Inferior parietal cortex (tissue), 1 donor: ENCODE results near the gene PIK3R2.

Experiments
- DNase-seq: peaks from one replicate; pipeline ENCODE4 v3.0.0-alpha.2; 2016; ENCODE audit errors: extremely low spot score

PIK3R2 gene

DNA sequence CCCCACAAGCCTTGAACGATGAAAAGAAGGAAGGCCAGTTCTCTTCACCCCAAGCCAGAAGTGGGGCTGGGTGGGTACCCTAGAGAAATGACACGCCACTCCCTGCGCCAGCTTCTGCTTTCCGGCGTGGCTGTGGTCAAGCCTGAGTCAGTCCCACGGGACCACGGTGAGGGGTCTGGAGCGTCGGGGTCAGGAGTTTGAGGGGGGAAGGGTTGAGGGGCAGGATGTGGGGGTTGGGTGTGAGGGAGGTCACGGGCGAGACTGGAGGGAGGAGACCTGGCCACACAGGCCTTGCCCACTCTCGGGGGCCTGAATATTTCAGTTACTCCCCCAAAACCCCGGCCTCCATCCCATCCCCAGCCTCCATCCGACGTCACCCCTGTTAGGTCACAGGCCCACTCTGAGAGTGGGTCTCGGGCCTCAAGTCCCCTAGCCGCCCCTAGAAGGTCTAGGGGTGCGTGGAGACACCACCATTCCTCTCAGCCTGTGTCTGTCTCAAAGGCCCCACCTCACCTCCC lies 20.1 kb downstream of the PIK3R2 start:
- no peak for DNase-seq

DNA sequence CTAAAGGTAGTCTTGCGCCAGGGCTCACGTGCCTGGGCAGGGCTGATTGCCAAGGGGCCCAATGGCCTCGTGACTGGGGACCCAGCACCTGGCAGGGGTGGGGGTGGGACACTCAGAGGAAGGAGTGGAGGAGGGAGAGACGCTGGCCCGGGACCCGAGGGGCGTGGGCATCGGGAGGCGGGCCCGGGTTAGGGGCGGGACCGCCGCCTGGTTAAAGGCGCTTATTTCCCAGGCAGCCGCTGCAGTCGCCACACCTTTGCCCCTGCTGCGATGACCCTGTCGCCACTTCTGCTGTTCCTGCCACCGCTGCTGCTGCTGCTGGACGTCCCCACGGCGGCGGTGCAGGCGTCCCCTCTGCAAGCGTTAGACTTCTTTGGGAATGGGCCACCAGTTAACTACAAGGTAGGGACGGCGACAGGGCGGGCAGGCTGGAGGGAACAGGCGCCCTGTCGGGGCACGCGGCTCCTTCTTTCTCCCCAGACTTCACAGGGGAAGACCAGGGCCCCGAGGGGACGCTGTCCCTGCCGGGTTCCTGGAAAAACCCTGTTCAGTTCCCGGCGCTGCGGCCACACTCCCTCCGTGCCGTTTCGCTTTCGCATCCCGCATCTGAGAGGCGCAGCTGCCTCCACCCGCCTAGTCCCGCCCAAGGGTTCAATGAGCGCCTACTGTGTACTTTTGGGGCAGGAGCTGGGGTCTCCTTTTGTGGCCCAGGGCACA lies 20.8 kb downstream of the PIK3R2 start, which contains the start of gene IFI30:
TSS of gene IFI30 (plus strand) at position 242 of the 717 bp plus-strand sequence. CDS start at position 271, 29 bp downstream.
- no peak for DNase-seq

DNA sequence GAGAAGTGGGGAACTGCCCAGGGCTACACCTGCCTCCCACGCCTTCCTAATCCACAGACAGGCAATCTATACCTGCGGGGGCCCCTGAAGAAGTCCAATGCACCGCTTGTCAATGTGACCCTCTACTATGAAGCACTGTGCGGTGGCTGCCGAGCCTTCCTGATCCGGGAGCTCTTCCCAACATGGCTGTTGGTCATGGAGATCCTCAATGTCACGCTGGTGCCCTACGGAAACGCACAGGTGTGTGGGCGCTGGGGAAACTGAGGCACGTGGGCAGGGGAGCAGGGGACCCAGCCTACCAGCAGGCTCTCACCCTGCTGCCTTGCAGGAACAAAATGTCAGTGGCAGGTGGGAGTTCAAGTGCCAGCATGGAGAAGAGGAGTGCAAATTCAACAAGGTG lies 22.0 kb downstream of the PIK3R2 start:
- DNase-seq: no peak

DNA sequence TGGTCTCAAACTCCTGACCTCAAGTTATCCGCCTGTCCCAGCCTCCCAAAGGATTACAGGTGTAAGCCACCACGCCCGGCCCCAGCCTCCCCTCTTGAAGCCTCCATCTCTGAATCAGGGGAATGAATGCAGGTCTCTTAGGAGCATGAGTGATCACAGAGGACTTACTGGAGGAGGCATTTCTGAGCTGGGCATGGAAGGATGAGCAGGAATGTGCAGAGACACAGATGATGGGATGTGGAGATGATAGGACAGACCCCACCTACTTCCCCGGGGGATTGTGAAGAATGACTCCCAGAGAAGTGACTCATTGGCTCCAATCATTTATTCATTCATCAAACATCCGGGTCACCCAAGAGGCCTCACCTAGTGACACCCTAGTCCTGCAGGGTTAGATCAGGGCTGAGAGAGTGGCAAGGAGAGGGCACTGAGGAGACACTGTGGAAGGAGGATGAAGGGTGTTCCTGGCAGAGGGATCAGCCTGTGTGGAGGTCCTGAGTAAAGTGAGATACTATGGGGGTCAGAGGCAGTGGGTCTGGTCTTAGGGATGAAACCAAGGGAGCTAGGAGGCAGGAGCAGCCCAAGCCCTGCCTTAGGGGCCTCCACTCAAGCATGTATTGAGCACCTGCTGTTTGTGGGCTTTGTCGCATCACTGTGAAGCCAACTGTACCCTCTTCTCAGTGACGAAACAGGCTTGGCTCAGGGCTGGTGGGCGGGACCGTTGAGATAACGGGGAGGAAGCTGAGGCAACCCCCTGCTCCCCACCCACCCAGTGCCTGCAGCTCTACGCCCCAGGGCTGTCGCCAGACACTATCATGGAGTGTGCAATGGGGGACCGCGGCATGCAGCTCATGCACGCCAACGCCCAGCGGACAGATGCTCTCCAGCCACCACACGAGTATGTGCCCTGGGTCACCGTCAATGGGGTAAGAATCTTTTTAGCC lies 23.7 kb downstream of the PIK3R2 start:
- DNase-seq: no peak

DNA sequence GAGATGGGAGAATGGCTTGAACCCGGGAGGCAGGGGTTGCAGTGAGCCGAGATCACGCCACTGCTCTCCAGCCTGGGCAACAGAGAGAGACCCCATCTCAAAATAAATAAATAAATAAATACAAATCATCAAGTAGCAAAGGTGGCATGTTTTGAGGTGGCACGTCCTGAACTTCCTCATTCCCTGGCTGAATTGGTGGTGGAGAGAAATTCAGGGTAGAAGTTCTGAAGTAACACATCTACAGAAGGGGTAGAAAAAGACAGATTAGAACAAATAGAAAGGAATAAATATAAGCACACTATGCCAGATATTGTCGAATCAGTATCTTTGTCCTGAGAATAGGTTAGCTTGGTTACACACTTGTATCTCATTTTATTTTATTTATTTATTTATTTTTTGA lies 27.0 kb downstream of the PIK3R2 start:
- no peak for DNase-seq

DNA sequence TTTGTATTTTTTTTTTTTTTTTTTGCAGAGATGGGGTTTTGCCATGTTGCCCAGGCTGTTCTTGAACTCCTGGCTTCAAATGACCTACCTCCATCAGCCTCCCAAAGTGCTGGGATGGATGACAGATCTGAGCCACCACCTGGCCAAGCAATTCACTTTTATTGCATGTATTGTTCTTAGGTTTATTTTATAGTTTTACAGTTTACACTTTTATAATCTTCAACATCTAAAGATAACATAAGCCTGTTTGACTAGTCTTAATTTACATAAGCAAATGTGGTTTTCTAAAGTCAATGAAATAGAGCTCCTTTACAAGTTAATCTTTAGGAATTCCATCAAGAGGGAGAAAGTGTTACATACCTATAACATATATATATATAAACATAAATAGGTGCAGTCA lies 30.6 kb downstream of the PIK3R2 start:
- no peak for DNase-seq

DNA sequence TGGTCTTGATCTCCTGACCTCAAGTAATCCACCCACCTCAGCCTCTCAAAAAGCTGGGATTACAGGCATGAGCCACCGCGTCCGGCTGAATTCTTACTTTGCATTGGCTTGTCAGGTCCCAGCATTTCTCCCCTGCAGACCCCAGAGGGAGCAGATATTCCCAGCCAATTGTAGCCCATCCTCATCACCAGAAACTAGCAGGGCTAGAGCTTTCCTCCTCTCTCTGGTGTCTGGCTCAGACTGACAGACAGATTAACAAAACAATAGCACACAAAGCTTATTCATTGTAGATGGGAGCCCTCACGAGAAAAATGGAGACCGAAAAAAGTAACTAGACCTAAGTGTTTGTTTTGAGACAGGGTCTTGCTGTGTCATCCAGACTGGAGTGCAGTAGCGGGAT lies 32.6 kb downstream of the PIK3R2 start:
- no peak for DNase-seq

DNA sequence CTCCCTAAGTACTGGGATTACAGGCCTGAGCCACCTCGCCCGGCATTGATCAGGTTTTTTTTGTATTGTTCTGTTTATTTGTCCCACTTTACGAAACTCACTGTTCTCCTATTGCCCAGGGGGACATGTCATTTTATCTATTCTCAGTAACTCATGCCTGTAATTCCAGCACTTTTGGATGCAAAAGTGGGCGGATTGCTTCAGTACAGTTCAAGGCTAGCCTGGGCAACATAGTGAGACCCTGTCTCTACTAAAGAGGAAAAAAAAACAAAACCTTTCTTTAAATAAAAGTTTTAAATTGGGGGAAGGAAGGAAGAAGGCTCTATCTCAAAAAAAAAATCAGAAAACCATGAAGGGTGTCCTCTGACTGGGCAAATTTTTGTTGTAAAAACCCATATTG lies 37.3 kb downstream of the PIK3R2 start:
- DNase-seq: no peak

DNA sequence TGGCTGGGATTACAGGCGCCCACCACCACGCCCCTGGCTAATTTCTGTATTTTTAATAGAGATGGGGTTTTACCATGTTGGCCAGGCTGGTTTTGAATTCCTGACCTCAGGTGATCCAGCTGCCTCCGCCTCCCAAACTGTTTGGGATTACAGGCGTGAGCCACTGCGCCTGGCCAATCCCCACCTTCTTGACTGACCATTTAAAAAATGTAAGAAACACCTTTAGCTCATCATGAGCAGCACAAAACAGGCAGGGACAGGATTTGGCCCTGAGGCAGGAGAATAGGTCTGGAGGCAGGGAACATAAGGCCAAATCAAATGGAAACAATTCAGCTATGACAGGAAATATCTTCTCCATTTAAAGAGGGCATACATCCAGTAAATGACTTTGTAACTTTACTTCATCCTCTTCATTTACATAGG lies 38.7 kb downstream of the PIK3R2 start:
- DNase-seq: no peak

DNA sequence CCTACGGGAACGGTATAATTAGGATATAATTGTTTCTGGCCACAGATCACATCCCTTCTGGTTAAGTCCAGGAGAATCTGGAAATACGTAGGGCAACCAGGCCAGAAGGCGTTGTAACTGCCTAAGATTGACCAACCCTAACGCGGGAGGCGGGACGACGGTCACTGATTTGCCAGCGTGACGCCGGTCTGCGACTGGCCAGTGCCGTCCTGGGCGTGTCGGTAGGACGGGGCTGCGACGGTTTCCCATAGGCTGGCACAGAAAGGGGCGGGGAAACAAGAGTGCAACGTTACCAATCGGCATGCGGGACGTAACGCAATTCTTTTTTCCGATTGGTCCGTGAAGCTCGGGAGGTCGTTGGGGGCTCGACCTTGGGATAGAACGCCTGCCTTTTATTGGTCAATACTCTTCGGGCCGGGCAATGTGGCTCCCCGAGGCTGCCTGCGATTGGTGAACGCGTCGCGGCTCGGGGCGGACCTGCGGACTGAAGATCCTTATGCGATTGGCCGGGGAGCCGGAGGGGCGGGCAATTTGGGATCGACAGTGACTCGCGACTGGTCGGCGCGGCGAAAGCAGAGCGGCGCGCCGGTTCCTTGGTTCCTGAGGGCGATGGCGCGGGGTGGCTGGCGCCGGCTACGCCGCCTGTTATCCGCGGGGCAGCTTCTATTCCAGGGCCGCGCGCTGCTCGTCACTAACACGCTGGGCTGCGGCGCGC lies 39.9 kb downstream of the PIK3R2 start, which contains the start of gene MPV17L2:
TSS of gene MPV17L2 (plus strand) at position 546 of the 715 bp plus-strand sequence. CDS start at position 610, 64 bp downstream.
- DNase-seq: peak; percentile 100

DNA sequence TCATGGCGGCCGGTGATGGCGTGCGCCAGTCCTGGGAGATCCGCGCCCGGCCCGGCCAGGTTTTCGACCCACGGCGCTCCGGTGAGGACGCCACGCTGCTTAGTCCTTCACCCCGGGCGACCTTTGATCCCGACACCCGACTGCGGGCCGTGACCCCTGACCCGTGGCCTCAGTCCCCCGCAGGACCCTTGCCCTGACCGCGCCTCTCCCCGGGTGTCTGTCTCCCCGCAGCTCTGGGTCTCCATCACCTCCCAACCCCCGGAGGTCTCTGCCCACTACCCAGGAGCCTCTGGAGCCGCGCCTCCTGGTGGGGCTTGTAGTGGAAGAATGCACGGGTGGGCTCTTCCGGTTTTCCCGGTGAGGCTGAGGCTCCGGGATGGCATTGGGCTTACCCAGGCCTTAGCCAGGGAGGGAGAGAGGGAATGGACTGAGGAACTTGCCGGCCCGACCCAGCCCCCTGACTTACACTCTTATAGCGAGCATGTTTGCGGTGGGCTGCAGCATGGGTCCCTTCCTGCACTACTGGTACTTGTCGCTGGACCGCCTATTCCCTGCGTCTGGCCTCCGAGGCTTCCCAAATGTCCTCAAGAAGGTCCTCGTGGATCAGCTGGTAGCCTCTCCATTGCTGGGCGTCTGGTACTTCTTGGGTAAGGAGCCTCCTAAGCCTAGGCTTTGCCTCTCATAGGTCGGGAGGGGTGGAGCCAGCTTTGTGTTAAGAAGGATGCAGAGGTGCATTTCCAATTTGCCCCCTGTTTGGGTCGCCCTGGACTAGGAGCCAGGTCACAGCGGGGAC lies 40.6 kb downstream of the PIK3R2 start:
- no peak for DNase-seq

DNA sequence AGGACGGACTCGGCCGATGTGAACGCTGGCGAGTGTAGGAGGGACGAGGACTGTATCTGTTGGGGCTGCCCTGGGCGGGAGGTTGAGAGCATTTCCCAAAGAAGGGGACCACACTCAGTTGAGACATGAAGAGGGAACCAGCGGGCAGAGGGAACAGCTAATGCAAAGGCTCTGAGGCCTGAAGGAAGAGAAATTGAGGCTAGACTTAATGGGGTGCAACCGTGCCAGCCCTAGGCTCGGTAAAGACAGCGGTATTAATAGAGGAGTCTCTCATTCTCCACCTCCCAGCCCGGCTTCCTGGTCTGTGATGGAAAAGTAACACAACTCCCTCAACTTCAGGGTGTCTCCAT lies 41.2 kb downstream of the PIK3R2 start:
- DNase-seq: no peak

DNA sequence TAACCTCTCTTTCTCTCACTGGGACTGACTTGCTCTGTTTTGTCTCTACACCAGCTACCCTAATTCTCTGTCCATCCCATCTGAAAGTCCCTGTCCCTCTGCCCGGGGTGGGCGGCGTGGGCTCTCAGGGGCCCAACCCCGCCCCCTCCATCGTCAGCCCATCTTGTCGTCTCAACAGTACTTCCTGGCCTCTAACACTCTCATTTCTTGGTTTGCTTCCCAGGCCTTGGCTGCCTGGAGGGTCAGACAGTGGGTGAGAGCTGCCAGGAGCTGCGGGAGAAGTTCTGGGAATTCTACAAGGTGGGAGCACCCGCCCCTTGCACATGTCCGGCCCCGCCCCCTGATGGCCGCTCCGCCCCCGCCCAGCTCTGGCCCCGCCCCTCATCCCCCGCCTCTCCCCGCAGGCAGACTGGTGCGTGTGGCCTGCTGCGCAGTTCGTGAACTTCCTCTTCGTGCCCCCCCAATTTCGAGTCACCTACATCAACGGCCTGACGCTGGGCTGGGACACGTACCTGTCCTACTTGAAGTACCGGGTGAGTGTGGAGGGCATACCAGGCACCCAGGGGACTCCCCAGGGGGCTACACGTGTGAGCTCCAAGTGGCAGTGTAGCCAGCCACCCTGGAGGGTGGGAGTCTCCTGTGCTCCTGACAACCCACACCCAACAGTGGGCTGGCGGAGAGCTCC lies 41.7 kb downstream of the PIK3R2 start:
- no peak for DNase-seq

DNA sequence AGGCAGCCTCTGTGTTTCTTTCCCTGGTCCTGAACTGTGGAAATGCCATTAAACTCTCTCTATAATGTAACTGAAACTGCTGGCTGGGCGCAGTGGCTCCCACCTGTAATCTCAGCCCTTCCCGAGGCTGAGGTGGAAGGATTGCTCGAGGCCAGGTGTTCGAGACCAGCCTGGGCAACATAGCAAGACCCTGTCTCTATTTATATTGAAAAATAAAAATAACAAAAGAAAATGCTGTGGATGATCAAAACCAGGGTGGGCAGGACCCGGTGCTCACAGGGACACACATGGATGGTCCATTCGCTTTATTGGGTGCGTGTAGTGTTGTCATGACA lies 43.5 kb downstream of the PIK3R2 start:
- no peak for DNase-seq

DNA sequence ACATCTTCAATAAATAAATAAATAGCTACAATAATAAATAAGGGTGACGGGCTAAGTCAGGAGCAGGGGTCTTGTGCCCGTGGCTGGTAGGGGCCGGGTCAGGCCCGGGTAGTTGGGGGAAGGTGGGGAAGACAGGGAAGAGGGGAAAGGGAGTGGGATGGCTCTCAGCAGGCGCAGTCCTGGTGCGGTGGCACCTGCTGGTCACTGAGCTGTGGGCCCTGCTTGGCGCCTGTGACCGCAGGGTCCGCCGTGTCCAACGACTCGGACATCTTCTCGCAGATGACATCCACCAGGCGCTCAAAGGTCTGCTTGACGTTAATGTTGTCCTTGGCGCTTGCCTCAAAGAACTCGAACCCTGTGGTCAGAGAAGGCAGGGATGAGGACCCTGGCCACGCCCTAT lies 44.3 kb downstream of the PIK3R2 start:
- no peak for DNase-seq

DNA sequence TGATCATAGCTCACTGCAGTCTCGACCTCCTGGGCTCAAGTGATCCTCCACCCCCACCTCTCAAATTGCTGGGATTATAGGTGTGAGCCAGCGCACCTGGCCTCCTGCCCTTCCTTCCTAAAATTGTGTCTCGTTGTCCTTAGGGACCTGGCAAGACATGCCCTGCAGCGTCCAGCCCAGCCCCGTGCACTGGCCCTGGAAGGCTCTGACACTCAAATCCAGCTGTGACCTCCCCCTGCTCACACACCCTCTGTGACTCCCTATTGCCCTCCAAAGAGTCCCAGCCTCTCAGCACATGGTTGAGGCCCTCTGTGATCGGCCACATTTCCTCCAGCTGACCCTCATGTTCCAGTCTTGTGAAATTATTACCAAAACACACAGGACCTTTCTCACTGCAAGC lies 45.0 kb downstream of the PIK3R2 start:
- no peak for DNase-seq

DNA sequence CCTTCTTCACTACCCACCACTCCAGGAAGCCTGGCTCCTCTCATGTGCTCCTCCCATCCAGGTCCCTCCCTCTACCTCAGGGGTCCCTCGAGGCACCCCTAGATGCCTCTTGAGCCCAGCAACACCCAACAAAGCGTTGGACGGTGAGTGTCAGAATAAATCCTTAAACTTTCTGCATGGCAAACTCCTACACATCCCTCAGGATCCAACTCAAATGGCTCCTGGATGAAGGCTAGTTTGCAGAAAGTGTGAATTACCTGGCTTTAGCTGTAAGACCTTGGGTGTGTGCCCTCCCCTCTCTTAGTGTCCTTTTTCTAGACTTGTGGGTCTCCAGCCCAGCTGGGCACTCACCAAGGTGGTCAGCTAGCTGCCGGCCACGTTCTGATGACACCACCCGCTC lies 45.4 kb downstream of the PIK3R2 start:
- no peak for DNase-seq

DNA sequence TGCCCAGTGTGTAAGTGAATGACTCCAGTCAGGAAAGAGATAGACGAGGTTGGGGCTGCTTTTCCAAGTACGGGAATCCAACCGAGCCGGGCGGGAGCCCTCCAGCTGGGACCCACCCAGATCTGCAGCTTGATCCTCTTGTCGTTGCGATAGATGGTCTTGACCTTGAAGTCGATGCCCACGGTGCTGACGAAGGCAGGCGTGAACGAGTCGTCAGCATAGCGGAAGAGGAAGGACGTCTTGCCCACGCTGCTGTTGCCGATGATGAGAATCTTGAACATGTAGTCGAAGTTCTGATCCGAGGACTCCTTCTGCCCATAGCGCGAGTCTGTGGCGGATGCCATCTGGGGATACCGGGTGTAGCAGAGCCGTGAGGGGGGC lies 49.4 kb downstream of the PIK3R2 start:
- no peak for DNase-seq

DNA sequence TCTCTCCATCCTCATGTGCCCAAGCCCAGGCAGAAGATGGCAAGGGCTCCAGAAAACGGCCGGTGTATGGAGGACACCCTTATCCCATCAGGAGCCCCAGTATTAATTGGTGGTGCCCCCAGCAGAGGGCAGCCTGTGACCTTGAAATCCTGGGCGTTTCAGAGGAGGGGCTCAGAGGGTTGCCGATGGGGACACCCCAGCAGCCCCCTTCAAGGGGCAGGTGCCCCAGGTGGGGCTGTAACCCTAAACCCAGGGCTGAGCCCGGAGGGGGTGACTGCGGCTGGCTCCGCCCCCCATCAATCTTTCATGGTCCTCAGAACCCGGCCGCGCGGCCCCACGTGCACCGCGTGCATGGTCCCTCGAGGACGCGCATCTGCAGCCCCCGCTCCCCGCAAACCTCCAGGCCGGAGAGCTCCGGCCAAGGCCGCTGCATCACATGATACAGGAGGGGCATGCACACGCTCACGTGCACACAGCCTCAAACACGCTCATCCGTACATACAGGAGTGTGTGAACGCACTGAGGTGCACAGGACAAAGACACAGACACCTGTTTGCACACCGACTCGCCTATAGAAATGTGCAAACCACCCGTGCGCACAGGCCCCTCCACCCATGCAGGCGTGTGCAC lies 49.9 kb downstream of the PIK3R2 start:
- DNase-seq: peak; percentile 42

DNA sequence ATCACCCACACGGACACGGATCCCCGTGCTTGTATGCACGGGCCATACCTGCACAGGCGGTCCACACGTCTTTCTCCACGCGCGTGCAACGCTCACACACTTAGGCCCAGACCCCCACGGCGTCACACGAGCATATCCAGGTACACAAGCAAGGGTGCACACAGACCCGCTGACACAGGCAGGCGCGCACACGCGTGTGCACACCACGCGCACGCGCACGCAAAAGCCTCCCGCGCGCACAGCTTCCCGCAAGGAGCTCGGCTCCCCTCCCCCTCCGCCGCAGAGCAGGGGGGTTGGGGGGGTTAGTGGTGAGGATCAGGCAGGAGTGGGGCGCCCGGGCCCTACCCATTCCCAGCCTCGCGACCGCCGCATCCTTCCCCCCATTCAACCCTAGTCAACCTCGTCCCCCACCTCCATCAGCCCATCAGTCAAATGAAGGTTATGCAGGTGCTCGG lies 50.5 kb downstream of the PIK3R2 start:
- peak; percentile 40 for DNase-seq
